Measurements from ENCODE around the gene COL4A4.
A peak's percentile ranks its signal among the peaks of the same experiment; 100 is the strongest.

Gene COL4A4

GRCh38 chr2:227163998-227164762, at the start of gene COL4A4, which contains the start of gene COL4A3:
Gene COL4A4 (minus strand): TSS chr2:227164205. CDS start chr2:227147483, 16,722 bp downstream.
Gene COL4A3 (plus strand): TSS chr2:227164624. CDS start chr2:227164727, 103 bp downstream.
- peak within 1 kb of the TSS; percentile 86 for H3K27ac ChIP-seq
- TF ChIP-seq CTCF (conservative IDR thresholded peaks at IDR 0.05), result no peak

DNA sequence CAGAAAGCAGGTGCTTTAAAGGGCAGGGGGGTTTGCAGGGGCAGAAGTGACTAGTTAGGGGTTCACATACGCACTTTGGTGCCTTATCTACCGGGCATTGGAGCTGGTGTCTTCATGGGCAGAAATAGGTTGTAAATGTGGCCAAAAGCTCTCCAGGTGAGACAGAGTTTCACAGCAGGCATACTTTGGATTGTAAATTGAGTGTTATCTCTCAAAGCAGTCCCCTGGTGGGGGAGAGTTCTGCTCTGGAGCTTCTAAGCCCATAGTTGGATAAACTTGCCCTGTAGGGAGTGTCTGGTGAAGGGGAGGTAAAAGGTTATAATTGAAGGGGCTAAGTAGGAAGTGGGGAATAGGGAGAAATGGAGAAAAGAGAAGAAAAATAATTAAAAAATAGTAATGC, 43.6 kb upstream of the COL4A4 start:
- no peak for TF ChIP-seq CTCF (conservative IDR thresholded peaks at IDR 0.05)
- no peak overlapping the region for H3K27ac ChIP-seq

- TF ChIP-seq CTCF (conservative IDR thresholded peaks at IDR 0.05), result no peak
Measured at GRCh38 chr2:227206406-227206805, 42.4 kb upstream of the COL4A4 start.

DNA sequence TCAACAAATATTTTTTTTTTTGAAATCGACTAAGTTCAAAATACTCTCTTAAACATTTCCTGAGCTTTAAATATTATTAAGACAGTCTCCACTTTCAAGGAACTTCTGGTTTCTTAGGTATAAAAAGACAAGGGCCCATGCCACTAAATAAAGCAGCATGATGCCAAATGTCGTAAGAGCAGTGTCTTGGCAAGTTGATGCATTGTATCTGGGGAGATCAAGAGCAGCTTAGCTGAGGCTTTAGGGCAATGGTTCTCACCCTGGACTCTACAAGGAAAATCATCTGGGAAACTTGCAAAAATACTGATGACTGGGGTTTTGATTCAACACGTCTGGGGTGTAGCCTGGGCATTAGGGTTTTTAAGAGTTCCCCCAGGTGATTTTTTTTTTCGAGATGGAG, 41.7 kb upstream of the COL4A4 start:
- no peak for TF ChIP-seq CTCF (conservative IDR thresholded peaks at IDR 0.05)
- H3K27ac ChIP-seq, result no peak overlapping the region

More at GRCh38 chr2:227206406-227206805, 42.4 kb upstream of the COL4A4 start:
- no peak overlapping the region for H3K27ac ChIP-seq

GRCh38 chr2:227204452-227204851, 40.4 kb upstream of the COL4A4 start:
- H3K27ac ChIP-seq, result no peak overlapping the region
- no peak for TF ChIP-seq CTCF (conservative IDR thresholded peaks at IDR 0.05)

DNA sequence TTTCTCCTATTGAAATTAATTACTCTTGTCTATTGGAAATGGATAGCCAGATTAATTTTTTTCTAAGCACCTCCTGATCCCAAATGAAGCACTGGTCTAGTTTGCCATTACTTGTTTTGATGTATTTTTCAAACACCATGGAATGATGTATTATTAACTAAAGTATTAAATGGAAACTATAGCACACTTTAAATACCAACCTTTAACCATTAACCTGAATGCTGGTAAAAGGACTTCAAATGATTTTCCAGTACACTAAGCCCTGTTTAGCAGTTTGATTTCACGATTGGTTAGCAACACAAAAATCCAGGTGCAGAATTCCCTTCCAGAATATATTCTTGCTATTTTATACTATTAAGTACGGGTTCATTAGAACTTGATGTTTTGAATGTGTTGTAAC, 37.8 kb upstream of the COL4A4 start:
- H3K27ac ChIP-seq, result no peak overlapping the region
- no peak for TF ChIP-seq CTCF (conservative IDR thresholded peaks at IDR 0.05)

DNA sequence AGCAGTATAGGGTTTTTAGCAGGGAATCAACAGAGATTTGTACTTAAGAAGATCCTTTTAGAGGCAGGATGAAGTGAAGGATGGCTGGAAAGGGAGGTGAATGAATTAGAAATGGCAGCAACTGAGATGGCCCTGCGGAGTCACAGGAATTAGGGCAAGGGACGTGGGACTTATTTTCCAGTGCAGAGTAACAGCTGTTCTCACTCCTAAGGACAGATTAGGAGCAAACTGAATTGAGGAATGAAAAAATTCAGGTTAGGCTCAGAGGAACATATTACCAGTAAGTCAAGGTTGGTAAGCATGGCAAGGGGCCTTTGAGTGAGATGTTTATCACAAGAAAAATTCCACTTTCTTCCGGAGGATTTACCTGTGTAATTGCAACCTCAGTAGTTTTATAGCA, 34.9 kb upstream of the COL4A4 start:
- no peak for TF ChIP-seq CTCF (conservative IDR thresholded peaks at IDR 0.05)
- no peak overlapping the region for H3K27ac ChIP-seq

Measured in VCaP (cell line).